GM23338 (cell line): Measurements from ENCODE around the gene TREML2. TPM values are rescaled to one million over a fixed set of nuclear protein-coding genes. Genes with fewer than 3 reads are reported as not detected.
A peak's percentile ranks its signal among the peaks of the same experiment; 100 is the strongest.

Experiments
- ATAC-seq: fragments of 200-7000 bp; cut with Tn5 transposase; 3 replicates; pipeline ENCODE4 v1.9.1; 2020
- DNase-seq: peaks from one replicate; pipeline ENCODE4 v3.0.0-alpha.2; 2015; ENCODE audit warnings: low spot score
- H2AFZ ChIP-seq: fragments of 200-600 bp; sonication (generic); 2 replicates; pipeline ENCODE4 v1.8.0; 2016; ENCODE audit warnings: antibody characterized with exemption, mild to moderate bottlenecking, moderate library complexity
- H3F3A ChIP-seq: fragments of 200-600 bp; sonication (generic); replicated peaks from 2 replicates; pipeline ENCODE4 v1.8.0; 2017; ENCODE audit warnings: antibody characterized with exemption, mixed run types, low read depth
- H3K27ac ChIP-seq: fragments of 200-600 bp; sonication (generic); 2 replicates; pipeline ENCODE4 v1.6.1; 2016; ENCODE audit warnings: low read depth
- H3K27me3 ChIP-seq: fragments of 200-600 bp; sonication (generic); 2 replicates; pipeline ENCODE4 v1.8.0; 2016; ENCODE audit warnings: mild to moderate bottlenecking, mixed run types, moderate library complexity; ENCODE audit not compliant: insufficient read depth
- H3K36me3 ChIP-seq: fragments of 200-600 bp; sonication (generic); 2 replicates; pipeline ENCODE4 v1.8.0; 2016; ENCODE audit warnings: mild to moderate bottlenecking; ENCODE audit not compliant: insufficient read depth
- H3K4me1 ChIP-seq: fragments of 200-600 bp; sonication (generic); 2 replicates; pipeline ENCODE4 v1.8.0; 2016; ENCODE audit warnings: mild to moderate bottlenecking, moderate library complexity; ENCODE audit not compliant: insufficient read depth
- H3K4me2 ChIP-seq: fragments of 200-600 bp; sonication (generic); 2 replicates; pipeline ENCODE4 v1.7.1; 2017; ENCODE audit warnings: mixed run types
- H3K4me3 ChIP-seq: fragments of 200-600 bp; sonication (generic); 2 replicates; pipeline ENCODE4 v1.6.1; 2016; ENCODE audit warnings: mixed run types
- H3K79me2 ChIP-seq: fragments of 200-600 bp; sonication (generic); replicated peaks from 2 replicates; pipeline ENCODE4 v1.8.0; 2017; ENCODE audit warnings: mild to moderate bottlenecking; ENCODE audit not compliant: insufficient read depth
- H3K9me2 ChIP-seq: fragments of 200-600 bp; sonication (generic); 2 replicates; pipeline ENCODE4 v1.8.0; 2017; ENCODE audit not compliant: insufficient read depth
- H4K20me1 ChIP-seq: fragments of 200-600 bp; sonication (generic); replicated peaks from 2 replicates; pipeline ENCODE4 v1.8.0; 2017; ENCODE audit warnings: mild to moderate bottlenecking; ENCODE audit not compliant: insufficient read depth
- H3K27ac Mint-ChIP-seq: 2 replicates; pipeline ENCODE4 v1.8.0; 2020; ENCODE audit warnings: inconsistent platforms, mild to moderate bottlenecking, moderate library complexity, mixed read lengths
- H3K27me3 Mint-ChIP-seq: 3 replicates; pipeline ENCODE4 v1.8.0; 2022; ENCODE audit warnings: low read depth, mild to moderate bottlenecking, moderate library complexity, mixed read lengths, inconsistent platforms; ENCODE audit not compliant: insufficient read depth, poor library complexity
- H3K36me3 Mint-ChIP-seq: 3 replicates; pipeline ENCODE4 v1.8.0; 2021; ENCODE audit warnings: low read depth, mild to moderate bottlenecking, inconsistent platforms, moderate library complexity, mixed read lengths
- H3K4me1 Mint-ChIP-seq: 3 replicates; pipeline ENCODE4 v1.8.0; 2020; ENCODE audit warnings: mild to moderate bottlenecking, inconsistent platforms, mixed read lengths
- H3K4me3 Mint-ChIP-seq: 3 replicates; pipeline ENCODE4 v1.8.0; 2021; ENCODE audit warnings: moderate library complexity, mild to moderate bottlenecking, inconsistent platforms, mixed read lengths
- H3K9me3 Mint-ChIP-seq: 3 replicates; pipeline ENCODE4 v1.8.0; 2020; ENCODE audit warnings: moderate library complexity, mild to moderate bottlenecking, inconsistent platforms, mixed read lengths
- CTCF ChIP-seq, 2 experiments: fragments of 200-600 bp in 1 of 2; sonication (generic) in 1 of 2; conservative IDR thresholded peaks; 2 replicates each; pipeline versions ENCODE4 v1.5.1 to v1.6.1; 2016 to 2017; ENCODE audit warnings: antibody characterized with exemption in 2 of 2, low read depth in 2 of 2, mild to moderate bottlenecking in 2 of 2, moderate library complexity in 1 of 2
- REST ChIP-seq: IDR thresholded peaks from one replicate; pipeline ENCODE4 v1.6.1; 2018; ENCODE audit warnings: antibody characterized with exemption; ENCODE audit not compliant: unreplicated experiment
- polyA plus RNA-seq: library from polyadenylated mRNA; unstranded; fragments of >200 nt; fragmentation: Nextera tagmentation; extraction: Ambion mirVana; gene quantifications from 2 replicates; pipeline ENCODE4 v1.2.1, GENCODE V29; 2016
- total RNA-seq: library from RNA; depleted of rRNA; stranded (reverse); fragments of >200 nt; shearing (Covaris generic); gene quantifications from 2 replicates; pipeline ENCODE4 v1.2.3, GENCODE V29; 2014

Gene TREML2
- total and polyA plus RNA-seq, 2 experiments from 2014 or later = 0.07 TPM; not detected in 1

GRCh38 chr6:41239467-41240159, 38.7 kb upstream of the TREML2 start:
- ATAC-seq = peak; percentile 98

More at GRCh38 chr6:41239467-41240159, 38.7 kb upstream of the TREML2 start:
- no peaks in the 10 kb centered on the region for H3K36me3 Mint-ChIP-seq
- H3K4me1 Mint-ChIP-seq = peaks cover 15% of the 10 kb centered on the region
- H3K27ac Mint-ChIP-seq = no peak overlapping the region
- H4K20me1 ChIP-seq = no peaks in the 10 kb centered on the region
- H3K9me2 ChIP-seq = no peaks in the 10 kb centered on the region
- H3K79me2 ChIP-seq = no peaks in the 10 kb centered on the region
- H3K9me3 Mint-ChIP-seq = no peaks in the 10 kb centered on the region
- TF ChIP-seq REST (no peak), CTCF (conservative IDR thresholded peaks at IDR 0.05; ENCODE audit: low read depth in 2 of 2) (peak in 1 of 2 experiments; percentile 30; a peak in 1 of 4 replicates)
- H3K4me2 ChIP-seq = peak overlapping the region; percentile 85
- peaks cover 4% of the 10 kb centered on the region; the same call in 1 of the 2 replicates for H3K4me1 ChIP-seq
- peak; percentile 73 for DNase-seq
- H3K36me3 ChIP-seq = no peaks in the 10 kb centered on the region
- H3F3A ChIP-seq = no peaks in the 10 kb centered on the region
- H3K4me3 ChIP-seq = peak overlapping the region; percentile 72
- H3K4me3 Mint-ChIP-seq = peak overlapping the region; percentile 81
- peak overlapping the region; percentile 90; the same call in 1 of the 2 replicates for H2AFZ ChIP-seq
- H3K27me3 Mint-ChIP-seq = peaks cover 7% of the 10 kb centered on the region
- H3K27me3 ChIP-seq = peaks cover 15% of the 10 kb centered on the region
- no peak overlapping the region for H3K27ac ChIP-seq
